D721Med (cell line): ENCODE data around the gene MAGEB1.

Source experiments
- DNase-seq: peaks from one replicate; pipeline ENCODE4 v3.0.0; 2011; ENCODE audit warnings: low spot score; ENCODE audit not compliant: insufficient read length
- FAIRE-seq: peaks from 2 replicates; lab custom pipeline; 2011; peaks lifted over from hg19 to GRCh38; lab: Jason Lieb, UNC
- TF ChIP-seq, protein P1 (sequence below): IDR thresholded peaks from 2 replicates; pipeline ENCODE4 v1.5.1; 2012; ENCODE audit warnings: mild to moderate bottlenecking, control low read depth; ENCODE audit not compliant: insufficient read depth; ENCODE audit errors: missing control alignments

Gene MAGEB1

DNA sequence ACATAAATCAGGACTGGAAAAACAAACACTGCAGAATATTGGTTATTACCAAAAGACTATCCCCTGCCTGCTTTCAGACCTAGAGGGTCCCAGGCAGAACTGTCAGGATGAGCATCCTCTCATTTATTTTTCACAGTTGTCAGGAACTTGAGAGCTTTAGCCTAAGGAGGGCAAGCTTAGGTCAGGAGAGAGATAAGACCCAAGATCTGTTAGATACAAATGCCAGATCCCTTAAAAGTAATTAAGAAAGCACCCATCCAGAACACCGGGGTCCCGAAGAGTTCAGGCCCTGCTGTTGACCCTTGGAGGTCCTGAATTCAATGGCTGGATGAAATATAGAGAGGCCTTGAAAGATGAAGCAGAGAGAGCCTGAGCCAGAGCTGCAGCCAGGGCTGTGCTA, 22.4 kb upstream of the MAGEB1 start:
- no peak for FAIRE-seq
- TF ChIP-seq, protein P1, sequence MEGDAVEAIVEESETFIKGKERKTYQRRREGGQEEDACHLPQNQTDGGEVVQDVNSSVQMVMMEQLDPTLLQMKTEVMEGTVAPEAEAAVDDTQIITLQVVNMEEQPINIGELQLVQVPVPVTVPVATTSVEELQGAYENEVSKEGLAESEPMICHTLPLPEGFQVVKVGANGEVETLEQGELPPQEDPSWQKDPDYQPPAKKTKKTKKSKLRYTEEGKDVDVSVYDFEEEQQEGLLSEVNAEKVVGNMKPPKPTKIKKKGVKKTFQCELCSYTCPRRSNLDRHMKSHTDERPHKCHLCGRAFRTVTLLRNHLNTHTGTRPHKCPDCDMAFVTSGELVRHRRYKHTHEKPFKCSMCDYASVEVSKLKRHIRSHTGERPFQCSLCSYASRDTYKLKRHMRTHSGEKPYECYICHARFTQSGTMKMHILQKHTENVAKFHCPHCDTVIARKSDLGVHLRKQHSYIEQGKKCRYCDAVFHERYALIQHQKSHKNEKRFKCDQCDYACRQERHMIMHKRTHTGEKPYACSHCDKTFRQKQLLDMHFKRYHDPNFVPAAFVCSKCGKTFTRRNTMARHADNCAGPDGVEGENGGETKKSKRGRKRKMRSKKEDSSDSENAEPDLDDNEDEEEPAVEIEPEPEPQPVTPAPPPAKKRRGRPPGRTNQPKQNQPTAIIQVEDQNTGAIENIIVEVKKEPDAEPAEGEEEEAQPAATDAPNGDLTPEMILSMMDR = no peak
- DNase-seq = no peak

DNA sequence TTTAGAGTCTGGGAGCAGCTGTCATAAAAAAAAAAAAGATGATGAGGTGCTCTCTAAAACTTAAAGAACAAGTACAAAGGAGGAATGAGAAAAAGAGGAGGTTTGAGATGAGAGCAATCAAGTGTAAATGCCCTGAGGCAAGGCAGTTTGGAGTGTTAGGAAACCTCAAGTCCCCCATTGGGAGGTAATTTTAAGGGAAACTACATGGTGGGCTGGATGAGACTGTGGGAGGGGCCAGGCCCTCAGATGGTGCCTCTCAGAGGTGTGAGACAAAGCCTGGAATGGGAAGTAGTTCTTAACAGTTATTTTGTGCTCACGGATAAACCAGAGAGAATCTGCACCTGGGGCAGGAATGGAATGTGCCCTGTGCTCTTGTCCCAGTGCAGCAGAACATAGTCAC, 18.4 kb upstream of the MAGEB1 start:
- FAIRE-seq = no peak
- DNase-seq = no peak
- TF ChIP-seq, protein P1 = no peak

DNA sequence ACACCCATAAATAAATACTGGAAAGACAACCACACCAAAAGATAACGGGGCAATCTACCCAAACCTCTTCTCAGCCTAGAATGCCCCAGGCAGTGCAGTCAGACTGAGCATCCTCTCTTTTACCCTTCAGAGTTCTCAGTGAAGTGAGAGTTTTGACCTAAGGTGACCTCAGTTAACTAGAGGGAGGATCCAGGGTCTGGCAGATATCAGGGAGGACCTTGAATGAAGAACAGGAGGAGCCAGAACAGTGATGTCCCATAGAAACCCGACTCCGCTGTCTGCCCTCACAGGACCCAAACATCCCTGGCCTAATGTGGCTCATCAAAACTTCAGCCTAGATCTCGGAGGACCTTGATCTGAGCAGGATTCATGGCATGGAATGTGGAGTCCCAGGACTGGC, 16.6 kb upstream of the MAGEB1 start, which contains the start of gene MAGEB3:
TSS of gene MAGEB3 (plus strand) at position 263 of the 400 bp plus-strand sequence. CDS start 5,268 bp downstream, outside the sequence.
- no peak for DNase-seq
- TF ChIP-seq, protein P1 = no peak
- no peak for FAIRE-seq

DNA sequence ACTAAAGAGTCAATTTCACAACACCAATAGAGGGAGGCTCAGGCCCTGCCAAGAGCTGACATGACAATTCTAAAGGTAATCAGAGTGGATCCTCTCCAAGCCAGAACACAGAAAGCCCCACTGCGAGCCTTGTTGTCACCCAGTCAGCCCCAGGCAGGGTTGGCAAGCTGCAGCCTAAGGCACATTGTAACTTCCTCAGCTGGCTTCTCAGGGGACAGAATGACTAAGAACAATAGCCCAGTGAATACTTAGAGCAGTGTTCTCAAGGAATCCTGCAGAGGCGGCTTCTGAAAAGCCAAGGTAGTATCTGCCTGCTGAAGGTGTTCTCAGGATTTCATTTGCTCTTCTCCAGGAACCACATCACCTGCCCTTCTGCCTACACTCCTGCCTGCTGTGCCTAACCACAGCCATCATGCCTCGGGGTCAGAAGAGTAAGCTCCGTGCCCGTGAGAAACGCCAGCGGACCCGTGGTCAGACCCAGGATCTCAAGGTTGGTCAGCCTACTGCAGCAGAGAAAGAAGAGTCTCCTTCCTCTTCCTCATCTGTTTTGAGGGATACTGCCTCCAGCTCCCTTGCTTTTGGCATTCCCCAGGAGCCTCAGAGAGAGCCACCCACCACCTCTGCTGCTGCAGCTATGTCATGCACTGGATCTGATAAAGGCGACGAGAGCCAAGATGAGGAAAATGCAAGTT, 5.1 kb upstream of the MAGEB1 start, which contains the start of gene MAGEB4:
TSS of gene MAGEB4 (plus strand) at position 277 of the 692 bp plus-strand sequence. CDS start at position 413, 136 bp downstream.
- TF ChIP-seq, protein P1 = no peak
- DNase-seq (no peak), FAIRE-seq (no peak)

DNA sequence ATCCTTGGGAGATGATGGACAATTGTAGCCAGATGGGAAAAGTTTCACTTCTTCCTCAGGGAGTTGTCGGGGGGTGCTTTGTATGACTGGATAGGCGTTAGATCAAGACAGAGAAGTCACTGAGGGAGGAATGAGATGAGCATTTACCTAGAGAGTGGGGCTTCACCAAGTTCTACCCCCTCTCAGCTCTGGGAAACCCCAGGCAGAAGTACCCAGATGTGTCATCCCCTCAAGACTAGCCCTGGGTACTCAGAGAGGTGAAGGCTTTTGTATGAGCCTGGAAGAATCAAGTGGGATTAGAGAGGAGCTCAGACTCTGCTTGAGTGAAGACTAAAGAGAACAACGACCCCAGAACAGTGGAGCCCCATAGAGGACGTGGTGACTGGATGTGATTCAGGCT, 1.9 kb downstream of the MAGEB1 start:
- no peak for DNase-seq
- no peak for FAIRE-seq
- TF ChIP-seq, protein P1 = no peak

DNA sequence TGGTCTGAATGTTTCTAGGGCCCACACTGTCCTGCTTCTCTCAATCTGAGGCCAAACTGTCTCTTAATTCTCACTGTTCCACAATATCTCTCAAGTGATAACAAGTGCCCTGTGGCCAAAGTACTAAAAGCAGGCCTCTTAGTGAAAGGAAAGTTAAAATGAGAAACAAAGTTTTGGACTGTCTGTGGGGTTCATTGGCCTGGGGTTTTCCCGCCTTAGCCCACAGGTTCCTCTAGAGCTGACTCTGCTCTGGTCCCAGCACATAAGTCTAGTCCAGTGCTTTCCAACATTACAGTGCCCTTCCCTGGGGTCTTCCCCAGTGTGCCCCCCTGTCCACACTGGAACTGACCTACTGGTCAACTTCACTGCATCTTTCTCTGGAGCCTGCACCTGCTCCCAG, 6.3 kb downstream of the MAGEB1 start:
- FAIRE-seq = no peak
- no peak for DNase-seq
- TF ChIP-seq, protein P1 = no peak

DNA sequence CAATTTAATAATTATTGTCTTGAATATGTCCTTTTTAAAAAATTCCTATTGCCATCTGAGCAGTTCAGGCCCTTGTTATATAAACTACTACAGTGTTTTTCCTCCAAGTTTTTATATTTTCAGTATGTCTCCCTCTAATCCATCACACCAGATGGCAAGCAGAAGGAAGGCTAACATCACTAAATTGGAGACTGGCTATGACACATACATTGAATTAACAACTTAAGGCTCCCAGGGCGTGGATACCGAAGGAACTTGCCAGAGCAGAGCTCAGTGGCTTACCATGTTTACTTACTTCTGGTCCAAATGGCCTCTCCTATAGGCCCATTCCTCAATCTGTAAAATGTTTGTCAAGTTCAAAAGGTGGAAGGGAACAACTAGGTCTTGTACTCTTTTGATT, 13.0 kb downstream of the MAGEB1 start:
- TF ChIP-seq, protein P1 = no peak
- DNase-seq = no peak
- FAIRE-seq = no peak
